A549 (cell line): ENCODE measurements around the gene HAS3. TPM values are rescaled to one million over a fixed set of nuclear protein-coding genes. Genes with fewer than 3 reads are reported as not detected.
A peak's percentile ranks its signal among the peaks of the same experiment; 100 is the strongest.

Source experiments
- ATAC-seq, 2 experiments: fragments of 200-7000 bp in 1 of 2; fragments of >200 bp in 1 of 2; cut with Nextera tagmentation in 1 of 2; cut with Tn5 transposase in 1 of 2; 3 replicates each; pipeline versions ENCODE4 v1.8.0 to v1.9.1; 2018 to 2020; ENCODE audit warnings: mild to moderate bottlenecking in 1 of 2, moderate library complexity in 1 of 2
- CTCF ChIA-PET: fragments of 300-600 bp; sonication (Branson Sonifier 250); formaldehyde crosslinking; extraction: SDS; loops from one replicate; lab custom pipeline; 2021; ENCODE audit warnings: antibody characterized with exemption, inconsistent platforms; lab: Yijun Ruan, JAX
- POLR2A ChIA-PET: fragments of 350-600 bp; formaldehyde crosslinking; extraction: SDS; loops from one replicate; lab custom pipeline; 2021; ENCODE audit warnings: antibody characterized with exemption, inconsistent platforms; lab: Yijun Ruan, JAX
- DNase-seq, 2 experiments: peaks; one replicate each; pipeline versions ENCODE4 v3.0.0 to v3.0.0-alpha.2; 2011 to 2016; ENCODE audit warnings: low read depth in 1 of 2, low spot score in 1 of 2
- FAIRE-seq: peaks from 2 replicates; lab custom pipeline; 2011; peaks lifted over from hg19 to GRCh38; lab: Jason Lieb, UNC
- H3K27ac ChIP-seq, 2 experiments: fragments of >200 bp; sonication (Bioruptor Twin); formaldehyde crosslinking; 3 replicates each; pipeline ENCODE4 v1.5.1; 2016 to 2017
- H3K4me1 ChIP-seq: fragments of >200 bp; sonication (Bioruptor Twin); formaldehyde crosslinking; 3 replicates; pipeline ENCODE4 v1.6.1; 2016
- H3K4me2 ChIP-seq: fragments of >200 bp; sonication (Bioruptor Twin); formaldehyde crosslinking; 3 replicates; pipeline ENCODE4 v1.6.1; 2016
- H3K4me3 ChIP-seq: fragments of >200 bp; sonication (Bioruptor Twin); formaldehyde crosslinking; 3 replicates; pipeline ENCODE4 v1.5.1; 2016
- H3K9me3 ChIP-seq: fragments of >200 bp; sonication (Bioruptor Twin); formaldehyde crosslinking; 3 replicates; pipeline ENCODE4 v1.6.1; 2016
- BHLHE40 ChIP-seq: IDR thresholded peaks from 2 replicates; pipeline ENCODE4 v1.6.1; 2012; ENCODE audit warnings: low read depth, low read length, inconsistent platforms
- CEBPB ChIP-seq, 2 experiments: fragments of >200 bp in 1 of 2; sonication (Bioruptor Twin) in 1 of 2; formaldehyde crosslinking in 1 of 2; IDR thresholded peaks; 2 replicates each; pipeline ENCODE4 v1.6.1; 2012 to 2016
- CHD4 ChIP-seq: fragments of 200-600 bp; sonication (generic); IDR thresholded peaks from 2 replicates; pipeline ENCODE4 v1.6.1; 2016; ENCODE audit warnings: antibody characterized with exemption, mild to moderate bottlenecking, borderline replicate concordance
- ELK1 ChIP-seq: fragments of 150-350 bp; IDR thresholded peaks from 2 replicates; pipeline ENCODE4 v1.6.1; 2014; ENCODE audit warnings: low read depth, mild to moderate bottlenecking, low read length
- FOSB ChIP-seq: fragments of 250-450 bp; sonication (Bioruptor Pico); IDR thresholded peaks from 2 replicates; pipeline ENCODE4 v1.5.0; 2020; ENCODE audit warnings: mild to moderate bottlenecking, moderate library complexity
- HDAC2 ChIP-seq: fragments of 200-600 bp; sonication (generic); IDR thresholded peaks from 2 replicates; pipeline ENCODE4 v1.6.1; 2016
- HEYL ChIP-seq: fragments of 250-450 bp; sonication (Bioruptor Pico); IDR thresholded peaks from 2 replicates; pipeline ENCODE4 v1.8.0; 2021; ENCODE audit warnings: mild to moderate bottlenecking, moderate library complexity
- HMGXB4 ChIP-seq: fragments of 250-450 bp; sonication (Bioruptor Pico); IDR thresholded peaks from 2 replicates; pipeline ENCODE4 v1.5.0; 2021; ENCODE audit warnings: mild to moderate bottlenecking, moderate library complexity, borderline replicate concordance
- HOXA7 ChIP-seq: fragments of 250-450 bp; sonication (Bioruptor Pico); IDR thresholded peaks from 2 replicates; pipeline ENCODE4 v1.5.0; 2020; ENCODE audit warnings: mild to moderate bottlenecking, moderate library complexity
- MAFK ChIP-seq: fragments of 450-650 bp; IDR thresholded peaks from 2 replicates; pipeline ENCODE4 v1.6.1; 2014; ENCODE audit not compliant: partially characterized antibody
- NFE2L2 ChIP-seq: fragments of 150-350 bp; conservative IDR thresholded peaks from 2 replicates; pipeline ENCODE4 v1.6.1; 2014; ENCODE audit warnings: low read length
- NR3C1 ChIP-seq: fragments of >200 bp; sonication (Bioruptor Twin); formaldehyde crosslinking; IDR thresholded peaks from 3 replicates; pipeline ENCODE4 v1.6.1; 2017
- PHF8 ChIP-seq: fragments of 200-600 bp; sonication (generic); IDR thresholded peaks from 2 replicates; pipeline ENCODE4 v1.6.1; 2016; ENCODE audit warnings: low read depth, mild to moderate bottlenecking, antibody characterized with exemption, moderate library complexity, borderline replicate concordance
- POLR2A ChIP-seq: IDR thresholded peaks from 2 replicates; pipeline ENCODE4 v1.6.1; 2012; ENCODE audit warnings: mild to moderate bottlenecking, low read length
- RARB ChIP-seq: fragments of 250-450 bp; sonication (Bioruptor Pico); IDR thresholded peaks from 2 replicates; pipeline ENCODE4 v1.8.0; 2021; ENCODE audit warnings: mild to moderate bottlenecking, moderate library complexity
- REST ChIP-seq: fragments of 200-600 bp; sonication (generic); IDR thresholded peaks from 2 replicates; pipeline ENCODE4 v1.6.1; 2016; ENCODE audit warnings: antibody characterized with exemption, mild to moderate bottlenecking, moderate library complexity
- SMC3 ChIP-seq: fragments of >200 bp; sonication (Bioruptor Twin); formaldehyde crosslinking; IDR thresholded peaks from 3 replicates; pipeline ENCODE4 v1.6.1; 2018; ENCODE audit warnings: inconsistent platforms
- SREBF2 ChIP-seq: fragments of 450-650 bp; IDR thresholded peaks from 2 replicates; pipeline ENCODE4 v1.6.1; 2014; ENCODE audit warnings: mild to moderate bottlenecking, moderate library complexity
- TFCP2L1 ChIP-seq: fragments of 250-450 bp; sonication (Bioruptor Pico); IDR thresholded peaks from 2 replicates; pipeline ENCODE4 v1.5.0; 2021; ENCODE audit warnings: mild to moderate bottlenecking
- TP53 ChIP-seq: fragments of 250-450 bp; sonication (Bioruptor Pico); IDR thresholded peaks from 2 replicates; pipeline ENCODE4 v1.5.0; 2021; ENCODE audit warnings: mild to moderate bottlenecking, moderate library complexity
- WGBS: methylation state at CpG from one replicate; pipeline ENCODE4 v1.1.6; 2017; ENCODE audit errors: missing lambda C conversion rate; 5-methylcytosine and 5-hydroxymethylcytosine counted together
- polyA plus RNA-seq, 4 experiments: library from polyadenylated mRNA; depleted of rRNA in 3 of 4; stranded (reverse); fragments of >200 nt; fragmentation: RNase III in 1 of 4; extraction: RNeasy Plus Mini Kit Qiagen cat#74134 plus additional on column Dnase treatment in 1 of 4; gene quantifications; 2 replicates in 3 of 4; 3 replicates in 1 of 4; pipeline ENCODE4 v1.2.3, GENCODE V29; 2011 to 2017

HAS3 gene
- polyA plus RNA-seq, 2 of the 4 experiments (the other 2 are of a cell fraction) = 9.1 to 12.4 TPM

GRCh38 chr16:69131839-69132423, 26.5 kb downstream of the HAS3 start:
- Histone ChIP-seq H3K9me3 (no peaks in the 10 kb centered on the region), H3K4me3 (peak overlapping the region; percentile 79), H3K27ac (peak overlapping the region; percentile 93 to 96), H3K4me1 (peaks cover 26% of the 10 kb centered on the region), H3K4me2 (peak overlapping the region; percentile 88)
- TF ChIP-seq ELK1 (no peak), HDAC2 (no peak), REST (no peak; the same call in 1 of the 2 replicates), FOSB (CRISPR knock-in tag) (peak; percentile 18; the same call in 1 of the 2 replicates), POLR2A (peak; percentile 36), TP53 (no peak), HMGXB4 (CRISPR knock-in tag) (peak; percentile 47; the same call in 1 of the 2 replicates), TFCP2L1 (CRISPR knock-in tag) (peak; percentile 93), BHLHE40 (no peak), NR3C1 (no peak), CHD4 (no peak), HEYL (CRISPR knock-in tag) (no peak), SMC3 (no peak), CEBPB (IDR thresholded peaks at IDR 0.05) (no peak), HOXA7 (no peak), SREBF2 (no peak), NFE2L2 (no peak), RARB (CRISPR knock-in tag) (peak; percentile 77), MAFK (no peak), PHF8 (no peak)
- CTCF ChIA-PET = interaction anchor here (0.6 to 1.3 kb wide), 2 partner anchors 229 to 422 kb away, joined by 3 to 4 read pairs; no protein-coding TSS in a partner anchor
- WGBS = 2% methylated on average over 18 of the region's 53 CpGs
- ATAC-seq = peak; percentile 77 to 79
- no peak for FAIRE-seq
- DNase-seq = peak; percentile 83 to 84
- POLR2A ChIA-PET = interaction anchor here (0.5 to 0.6 kb wide), 2 partner anchors 20 to 285 kb away, joined by 3 read pairs; no protein-coding TSS in a partner anchor
